ENCODE data around the gene ATP2A1. TPM values are rescaled to one million over a fixed set of nuclear protein-coding genes. Genes with fewer than 3 reads are reported as not detected.

Gene ATP2A1
- total RNA-seq, 1 donor from 2014 or later = 4.5 TPM

DNA sequence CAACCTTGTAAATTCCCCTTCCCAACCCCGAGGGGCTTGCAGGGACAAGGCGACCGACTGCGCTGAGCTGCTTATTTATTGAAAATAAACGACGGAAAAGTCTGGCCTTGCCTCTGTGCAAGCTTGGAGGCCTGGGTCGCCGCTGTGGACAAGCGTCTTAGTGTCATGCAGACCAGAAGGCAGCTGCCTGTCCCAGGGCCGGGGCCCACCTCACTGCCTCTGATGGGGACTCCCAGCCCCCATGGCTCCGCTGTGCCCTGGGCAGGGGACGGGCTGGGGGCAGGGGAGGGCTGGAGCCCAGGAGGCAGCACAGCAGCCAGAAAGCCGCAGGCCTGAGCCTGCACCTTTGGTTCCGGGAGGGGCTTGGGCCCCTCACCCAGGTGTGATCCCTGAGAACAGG lies 26.1 kb downstream of the ATP2A1 start:
- no peaks in the 10 kb centered on the region for H3K9me3 Mint-ChIP-seq (ENCODE audit: unreplicated experiment)
- no peak for DNase-seq
- peaks cover 7% of the 10 kb centered on the region for H3K27me3 Mint-ChIP-seq (ENCODE audit: unreplicated experiment)
- no peaks in the 10 kb centered on the region for H3K36me3 Mint-ChIP-seq (ENCODE audit: unreplicated experiment)
- no peak overlapping the region for H3K4me3 Mint-ChIP-seq (ENCODE audit: unreplicated experiment)
- no peak overlapping the region for H3K27ac Mint-ChIP-seq (ENCODE audit: unreplicated experiment)
- no peaks in the 10 kb centered on the region for H3K4me1 Mint-ChIP-seq (ENCODE audit: low read depth, unreplicated experiment)
- TF ChIP-seq, protein P1, sequence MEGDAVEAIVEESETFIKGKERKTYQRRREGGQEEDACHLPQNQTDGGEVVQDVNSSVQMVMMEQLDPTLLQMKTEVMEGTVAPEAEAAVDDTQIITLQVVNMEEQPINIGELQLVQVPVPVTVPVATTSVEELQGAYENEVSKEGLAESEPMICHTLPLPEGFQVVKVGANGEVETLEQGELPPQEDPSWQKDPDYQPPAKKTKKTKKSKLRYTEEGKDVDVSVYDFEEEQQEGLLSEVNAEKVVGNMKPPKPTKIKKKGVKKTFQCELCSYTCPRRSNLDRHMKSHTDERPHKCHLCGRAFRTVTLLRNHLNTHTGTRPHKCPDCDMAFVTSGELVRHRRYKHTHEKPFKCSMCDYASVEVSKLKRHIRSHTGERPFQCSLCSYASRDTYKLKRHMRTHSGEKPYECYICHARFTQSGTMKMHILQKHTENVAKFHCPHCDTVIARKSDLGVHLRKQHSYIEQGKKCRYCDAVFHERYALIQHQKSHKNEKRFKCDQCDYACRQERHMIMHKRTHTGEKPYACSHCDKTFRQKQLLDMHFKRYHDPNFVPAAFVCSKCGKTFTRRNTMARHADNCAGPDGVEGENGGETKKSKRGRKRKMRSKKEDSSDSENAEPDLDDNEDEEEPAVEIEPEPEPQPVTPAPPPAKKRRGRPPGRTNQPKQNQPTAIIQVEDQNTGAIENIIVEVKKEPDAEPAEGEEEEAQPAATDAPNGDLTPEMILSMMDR (IDR thresholded peaks at IDR 0.05; ENCODE audit: partially characterized antibody, unreplicated experiment) = no peak

DNA sequence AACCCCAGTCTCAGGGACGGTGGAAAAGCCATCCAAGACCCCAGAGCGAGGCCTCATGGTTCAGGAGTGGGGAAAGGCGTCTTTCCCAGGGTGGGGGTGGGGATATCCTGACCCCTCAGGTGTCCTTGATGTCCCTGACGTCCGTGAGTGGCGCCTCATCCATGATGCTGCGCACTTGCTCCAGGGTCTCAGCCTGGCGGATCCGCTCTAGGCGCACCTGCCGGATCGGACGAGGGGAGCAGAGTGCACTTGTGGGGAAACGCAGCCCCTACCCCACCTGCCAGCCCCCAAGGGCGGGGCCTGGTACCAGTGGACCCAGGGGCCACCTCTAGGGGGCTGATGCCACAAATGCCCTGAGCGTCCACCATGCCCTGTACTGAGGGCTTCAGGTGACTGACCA lies 26.5 kb downstream of the ATP2A1 start:
- Mint-ChIP-seq H3K4me1 (ENCODE audit: low read depth, unreplicated experiment) (no peaks in the 10 kb centered on the region), H3K4me3 (ENCODE audit: unreplicated experiment) (no peak overlapping the region), H3K9me3 (ENCODE audit: unreplicated experiment) (no peaks in the 10 kb centered on the region), H3K36me3 (ENCODE audit: unreplicated experiment) (no peaks in the 10 kb centered on the region), H3K27ac (ENCODE audit: unreplicated experiment) (no peak overlapping the region), H3K27me3 (ENCODE audit: unreplicated experiment) (peaks cover 7% of the 10 kb centered on the region)
- TF ChIP-seq, protein P1 (IDR thresholded peaks at IDR 0.05; ENCODE audit: partially characterized antibody, unreplicated experiment) = no peak
- DNase-seq = no peak

DNA sequence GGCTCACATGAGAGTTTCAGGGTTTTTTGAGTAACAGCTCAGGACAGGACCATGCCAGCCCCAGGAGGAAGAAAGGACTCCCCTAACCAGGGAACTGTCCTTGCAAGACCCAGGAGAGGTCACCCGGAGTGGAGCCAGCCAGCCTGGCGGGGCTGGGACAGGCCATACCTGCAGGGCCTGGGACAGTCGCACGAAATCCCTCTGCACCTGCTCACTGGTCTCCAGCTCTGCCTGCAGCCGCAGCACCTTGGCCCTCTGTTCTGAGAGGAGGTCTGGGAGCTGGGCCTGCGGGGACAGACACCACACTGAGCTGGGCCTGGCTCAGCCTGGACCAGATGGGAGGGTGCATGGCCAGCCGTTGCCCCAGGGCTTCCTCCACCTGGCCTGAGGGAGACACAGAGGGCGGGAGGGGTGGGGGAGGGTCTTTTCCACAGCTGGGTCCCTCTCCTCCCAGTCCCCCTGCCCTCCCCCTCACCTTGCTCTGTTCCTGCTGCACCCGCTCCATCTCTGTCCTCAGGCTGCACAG lies 27.0 kb downstream of the ATP2A1 start:
- Mint-ChIP-seq H3K27ac (ENCODE audit: unreplicated experiment) (no peak overlapping the region), H3K4me3 (ENCODE audit: unreplicated experiment) (no peak overlapping the region), H3K9me3 (ENCODE audit: unreplicated experiment) (no peaks in the 10 kb centered on the region), H3K4me1 (ENCODE audit: low read depth, unreplicated experiment) (no peaks in the 10 kb centered on the region), H3K36me3 (ENCODE audit: unreplicated experiment) (no peaks in the 10 kb centered on the region), H3K27me3 (ENCODE audit: unreplicated experiment) (peaks cover 7% of the 10 kb centered on the region)
- TF ChIP-seq, protein P1 (IDR thresholded peaks at IDR 0.05; ENCODE audit: partially characterized antibody, unreplicated experiment) = no peak
- no peak for DNase-seq

DNA sequence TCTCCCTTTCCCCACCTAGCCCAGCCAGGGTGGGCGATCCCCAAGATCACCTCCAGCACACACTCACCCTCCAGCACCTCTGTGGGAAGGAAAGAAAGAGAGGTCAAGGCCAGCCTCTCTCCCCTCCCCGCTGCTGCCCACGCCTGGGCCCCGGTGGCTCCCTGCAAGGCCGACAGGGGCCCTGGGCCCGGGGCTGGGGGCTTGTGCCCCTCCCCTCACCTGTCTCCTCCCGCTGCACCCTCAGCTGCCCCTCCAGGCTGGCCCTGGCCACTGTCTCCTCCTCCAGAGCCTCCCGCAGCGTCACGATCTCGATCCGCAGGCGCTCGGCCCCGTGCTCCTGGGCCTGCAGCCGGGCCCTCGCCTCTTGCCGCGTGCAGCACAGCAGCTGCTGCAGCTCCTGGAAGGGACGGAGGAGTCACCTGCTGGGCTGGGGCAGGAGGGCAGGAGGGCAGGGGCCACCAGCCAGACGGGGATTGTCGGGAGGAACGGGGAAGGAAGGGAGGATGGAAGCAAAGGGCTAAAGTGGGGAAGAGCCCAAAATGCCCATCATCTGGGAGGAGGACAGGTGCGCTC lies 27.6 kb downstream of the ATP2A1 start:
- H3K4me1 Mint-ChIP-seq (ENCODE audit: low read depth, unreplicated experiment) = no peaks in the 10 kb centered on the region
- peaks cover 7% of the 10 kb centered on the region for H3K27me3 Mint-ChIP-seq (ENCODE audit: unreplicated experiment)

More for the DNA sequence above, 27.6 kb downstream of the ATP2A1 start:
- DNase-seq = no peak
- Mint-ChIP-seq H3K9me3 (ENCODE audit: unreplicated experiment) (no peaks in the 10 kb centered on the region), H3K4me3 (ENCODE audit: unreplicated experiment) (no peak overlapping the region), H3K36me3 (ENCODE audit: unreplicated experiment) (no peaks in the 10 kb centered on the region), H3K27ac (ENCODE audit: unreplicated experiment) (no peak overlapping the region)
- TF ChIP-seq, protein P1 (IDR thresholded peaks at IDR 0.05; ENCODE audit: partially characterized antibody, unreplicated experiment) = no peak

Data from glutamatergic neuron (in vitro differentiated cells).